Activated CD4-positive, alpha-beta T cell treated with anti-CD3 and anti-CD28 coated beads for 24 hours (primary cell): ENCODE measurements around the gene POU2F1.

Experiments
- DNase-seq, 2 donors: peaks; one replicate each; pipeline ENCODE4 v3.0.0-alpha.2; 2020; ENCODE audit warnings: low read depth in 2 of 2

Gene POU2F1

DNA sequence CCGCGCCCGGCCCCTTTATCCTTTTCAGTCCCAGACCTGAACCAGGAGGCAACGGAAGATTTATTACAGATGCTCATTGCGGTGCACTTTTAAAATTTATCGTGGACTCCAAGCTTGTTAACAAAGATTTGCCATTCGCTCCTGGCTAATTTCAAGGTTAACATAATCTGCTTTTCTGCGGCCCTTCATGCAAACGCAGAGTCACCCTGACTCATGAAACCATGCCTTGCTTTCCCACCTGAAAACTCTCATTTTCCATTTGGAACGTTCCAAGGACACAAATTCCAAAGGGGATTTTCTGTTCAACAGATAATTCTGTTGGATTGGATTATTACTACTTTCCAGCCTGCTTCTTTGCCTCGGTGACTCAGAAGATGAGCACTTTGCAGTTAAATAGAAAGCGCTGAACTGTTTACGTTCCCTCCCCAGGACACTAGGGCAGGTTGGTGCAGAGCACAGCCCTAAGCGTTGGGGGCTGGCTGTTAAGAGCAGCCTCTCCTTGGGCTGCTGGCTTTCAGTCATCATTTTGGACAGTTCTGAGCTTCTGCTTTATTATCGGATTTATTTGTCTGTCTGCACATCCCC is 246.5 kb downstream of the POU2F1 start:
- no peak for DNase-seq

DNA sequence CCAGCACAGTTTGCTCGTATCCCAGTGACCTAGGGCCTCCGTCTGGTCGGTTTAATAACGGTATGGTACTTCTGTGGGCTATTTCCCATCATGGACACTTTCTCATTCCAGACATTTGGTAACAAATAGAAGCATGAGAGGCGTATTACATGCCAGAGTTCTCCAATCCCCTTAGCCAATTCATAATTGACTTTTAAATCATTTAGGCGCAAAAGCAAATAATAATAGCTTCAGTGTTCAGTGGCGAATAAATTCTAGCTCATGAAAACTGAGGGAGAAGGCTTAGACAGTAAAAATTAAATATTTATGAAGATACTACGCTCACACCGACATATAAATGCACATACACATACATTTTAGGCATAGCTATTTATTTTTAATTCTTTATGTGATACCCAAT is 247.1 kb downstream of the POU2F1 start:
- DNase-seq, result no peak

DNA sequence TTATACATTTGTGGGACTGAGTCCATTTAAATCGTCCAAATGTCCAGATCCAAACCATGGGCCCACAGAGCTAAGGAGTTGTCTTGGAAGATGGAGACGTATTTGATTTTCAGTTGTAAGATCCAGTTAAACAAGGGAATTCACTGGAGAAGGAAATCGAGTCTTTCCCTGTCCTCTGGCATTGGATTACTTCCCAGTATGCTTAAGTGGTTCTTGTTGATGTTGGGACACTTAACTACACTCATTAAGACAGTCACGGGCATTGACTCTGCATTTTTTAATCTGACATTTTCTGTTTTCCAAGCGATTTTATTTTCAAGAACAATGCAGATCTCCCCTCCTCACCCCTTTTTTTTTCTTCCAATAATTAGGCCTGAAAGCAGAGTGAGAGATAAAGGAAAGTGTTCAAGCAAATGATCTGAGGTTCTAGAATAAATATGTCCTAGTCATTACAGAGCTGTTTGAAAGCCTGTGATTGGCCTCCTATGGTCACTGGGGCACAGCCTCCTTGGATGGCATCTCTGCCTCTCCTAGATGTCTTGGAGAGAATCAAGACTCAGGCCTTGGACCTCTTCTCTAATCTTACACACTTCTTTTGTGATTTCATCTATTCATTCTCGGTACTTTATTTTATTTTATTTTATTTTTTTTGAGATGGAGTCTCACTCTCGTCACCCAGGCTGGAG is 248.7 kb downstream of the POU2F1 start:
- DNase-seq, result no peak

DNA sequence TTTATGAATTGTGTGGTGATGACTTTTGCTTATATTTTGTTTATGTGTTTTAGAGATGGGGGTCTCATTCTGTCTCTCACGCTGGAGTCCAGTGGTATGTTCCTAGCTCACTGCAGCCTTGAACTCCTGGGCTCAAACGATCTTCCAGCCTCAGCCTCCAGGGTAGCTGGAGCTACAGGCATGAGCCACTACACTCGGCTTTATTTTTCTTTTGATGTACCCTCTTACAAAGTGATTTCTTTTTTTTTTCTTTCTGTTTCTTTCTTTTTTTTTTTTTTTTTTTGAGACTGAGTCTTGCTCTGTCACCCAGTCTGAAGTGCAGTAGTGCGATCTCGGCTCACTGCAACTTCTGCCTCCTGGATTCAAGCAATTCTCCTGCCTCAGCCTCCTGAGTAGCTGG is 250.9 kb downstream of the POU2F1 start:
- no peak for DNase-seq

DNA sequence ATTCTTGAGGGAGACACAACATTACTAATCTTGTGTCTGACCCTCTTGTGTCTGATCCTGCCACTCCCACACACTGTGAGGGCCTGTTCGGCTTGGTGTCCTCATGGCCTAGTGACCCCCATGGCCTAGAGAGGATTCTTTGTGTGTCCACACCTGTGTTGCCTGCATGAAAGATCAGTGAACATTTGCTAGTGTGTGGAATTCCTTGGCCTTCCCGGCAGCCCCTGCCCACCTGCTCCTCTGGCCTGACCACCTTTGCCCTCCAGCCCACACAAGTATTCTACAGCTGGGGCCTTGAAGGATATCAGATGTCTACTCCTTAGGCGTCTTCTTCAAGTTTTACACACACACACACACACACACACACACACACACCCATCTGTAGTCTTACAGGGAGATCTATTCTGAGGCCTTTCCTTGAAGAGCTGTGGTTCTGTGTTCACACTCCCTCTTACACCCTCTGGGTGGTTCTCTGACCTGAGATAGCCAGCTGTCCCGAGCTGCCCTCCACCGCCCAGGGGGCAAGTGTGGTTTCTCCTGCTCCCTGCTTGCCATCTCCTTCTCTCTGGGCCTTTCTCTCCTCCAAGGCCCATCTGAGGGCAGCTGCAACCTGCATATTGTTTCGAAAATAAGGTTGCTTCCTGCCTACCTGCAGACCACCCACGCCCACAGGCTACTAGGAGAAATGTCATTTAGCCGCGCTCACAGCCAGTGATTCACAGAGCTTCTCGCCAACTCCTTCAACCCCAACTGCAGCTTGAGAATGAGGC is 252.3 kb downstream of the POU2F1 start:
- peak in 1 of 2 donors; percentile 35 for DNase-seq

DNA sequence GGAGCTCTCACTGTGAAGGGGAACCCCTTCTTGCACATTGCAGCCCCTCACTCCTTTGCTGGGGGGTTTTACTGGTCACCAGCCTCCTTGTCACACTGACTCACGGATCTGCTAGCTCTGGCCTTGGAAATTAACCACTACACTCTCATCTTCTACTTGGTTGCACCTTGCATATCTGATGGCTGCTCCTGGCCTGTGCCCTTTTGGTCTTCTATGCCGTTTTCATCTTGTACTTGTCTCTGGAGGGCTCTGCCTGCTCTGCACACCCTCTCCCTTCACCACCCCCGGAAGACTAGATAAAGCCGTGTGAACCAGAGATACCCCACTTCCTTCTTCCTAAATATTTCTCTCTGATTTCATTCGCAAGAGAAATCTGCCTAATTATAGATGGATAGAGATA is 253.1 kb downstream of the POU2F1 start:
- no peak for DNase-seq

DNA sequence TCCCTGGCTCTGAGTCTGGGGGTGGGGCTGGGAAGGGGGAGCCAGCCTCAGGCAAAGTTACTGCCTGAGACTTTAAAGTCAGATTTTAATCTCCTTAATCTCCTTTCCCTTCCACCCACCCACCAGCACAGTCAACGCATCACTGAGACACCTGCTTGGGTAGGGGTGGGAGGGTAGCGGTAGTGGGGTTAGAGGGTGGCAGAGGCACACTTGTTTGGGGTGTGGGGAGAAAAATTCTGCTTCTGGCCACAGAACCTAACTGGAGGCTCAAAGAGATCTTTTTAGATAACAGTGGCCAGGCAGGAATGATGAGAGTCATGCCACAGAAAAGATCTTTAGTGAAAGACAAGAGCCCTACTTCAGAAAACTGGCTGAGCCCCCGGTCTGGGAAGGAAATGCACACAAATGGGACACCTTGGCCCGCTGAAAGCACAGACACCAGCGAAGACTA is 253.5 kb downstream of the POU2F1 start:
- DNase-seq, result no peak

DNA sequence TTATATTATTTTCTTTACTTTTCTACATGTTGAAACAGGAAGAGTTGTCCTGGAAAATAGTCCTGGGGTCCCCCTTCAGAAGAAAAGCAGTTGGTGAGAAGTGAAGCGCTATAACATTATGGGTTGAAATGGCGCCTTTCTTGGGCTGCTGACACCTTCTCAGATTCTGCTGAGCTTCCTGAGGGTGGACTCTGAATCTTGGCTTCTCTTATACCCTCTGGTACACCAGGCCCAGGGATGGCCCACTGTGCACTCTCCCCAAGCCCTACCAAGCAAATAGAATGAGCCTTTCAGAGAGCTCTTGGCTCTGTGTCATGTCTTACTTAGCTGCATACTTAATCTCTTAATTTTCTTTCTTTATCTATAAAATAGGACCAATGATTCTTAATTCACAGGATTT is 255.4 kb downstream of the POU2F1 start:
- no peak for DNase-seq
